IPS-18c (cell line): Measurements from ENCODE around the gene NCAPD2.
"Not testable (repeated sequence)": the region's sequence is repeated elsewhere in the genome, so short reads cannot be mapped to it uniquely, and the experiment has no call there.

Experiments
- H3K4me3 ChIP-seq: 2 replicates; pipeline ENCODE4 v1.7.0; 2013; ENCODE audit warnings: low read depth, mild to moderate bottlenecking, low read length, moderate library complexity; ENCODE audit not compliant: insufficient read depth
- H3K9me3 ChIP-seq: one replicate; pipeline ENCODE4 v1.6.1; 2013; ENCODE audit warnings: mild to moderate bottlenecking, low read length, moderate library complexity; ENCODE audit not compliant: control insufficient read depth, insufficient read depth

Gene NCAPD2

DNA sequence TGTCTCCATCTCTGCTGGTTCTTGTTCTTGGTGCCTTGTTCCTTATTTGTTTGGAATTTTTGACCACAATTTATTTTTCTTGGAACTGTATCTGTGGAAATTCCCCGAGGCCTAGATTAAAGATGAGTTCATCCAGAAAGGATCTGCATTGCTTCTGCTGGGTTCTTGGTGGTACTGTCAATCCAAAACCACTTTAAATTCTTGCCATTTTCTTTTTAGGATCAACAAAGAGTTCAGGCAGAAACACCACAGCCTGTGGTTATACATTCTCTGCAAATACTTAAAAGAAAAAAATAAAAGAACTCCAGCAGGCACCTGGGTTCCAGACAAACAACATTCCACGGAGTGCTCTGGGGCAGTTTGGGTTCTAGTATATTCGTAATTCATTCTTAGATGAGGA, 17.4 kb upstream of the NCAPD2 start:
- no peak overlapping the region for H3K4me3 ChIP-seq

DNA sequence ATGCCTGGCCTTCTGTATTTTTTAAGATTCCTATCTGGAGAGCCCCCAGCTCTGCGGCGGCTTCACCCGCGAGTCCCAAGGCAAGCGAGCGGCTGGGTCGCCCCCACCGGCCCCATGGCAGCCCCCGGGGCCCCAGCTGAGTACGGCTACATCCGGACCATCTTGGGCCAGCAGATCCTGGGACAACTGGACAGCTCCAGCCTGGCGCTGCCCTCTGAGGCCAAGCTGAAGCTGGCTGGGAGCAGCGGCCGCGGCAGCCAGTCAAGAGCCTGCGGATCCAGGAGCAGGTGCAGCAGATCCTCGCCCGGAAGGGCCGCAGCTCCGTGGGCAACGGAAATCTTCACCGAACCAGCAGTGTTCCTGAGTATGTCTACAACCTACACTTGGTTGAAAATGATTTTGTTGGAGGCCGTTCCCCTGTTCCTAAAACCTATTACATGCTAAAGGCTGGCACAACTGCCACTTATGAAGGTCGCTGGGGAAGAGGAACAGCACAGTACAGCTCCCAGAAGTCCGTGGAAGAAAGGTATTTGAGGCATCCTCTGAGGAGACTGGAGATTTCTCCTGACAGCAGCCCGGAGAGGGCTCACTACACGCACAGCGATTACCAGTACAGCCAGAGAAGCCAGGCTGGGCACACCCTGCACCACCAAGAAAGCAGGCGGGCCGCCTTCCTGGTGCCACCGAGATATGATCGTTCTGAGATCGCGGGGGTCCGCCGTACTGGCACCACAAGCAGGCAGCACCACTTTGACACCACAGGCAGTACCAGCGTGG, 16.1 kb upstream of the NCAPD2 start:
- not testable (repeated sequence) for H3K4me3 ChIP-seq, H3K9me3 ChIP-seq

More for the DNA sequence above, 17.4 kb upstream of the NCAPD2 start:
- peaks cover 2% of the 10 kb centered on the region for H3K9me3 ChIP-seq

GRCh38 chr12:6478416-6478815, 15.5 kb upstream of the NCAPD2 start:
- Histone ChIP-seq H3K4me3 (no peak overlapping the region), H3K9me3 (peaks cover 2% of the 10 kb centered on the region)

GRCh38 chr12:6488240-6488639, 5.7 kb upstream of the NCAPD2 start:
- H3K9me3 ChIP-seq: no peaks in the 10 kb centered on the region

GRCh38 chr12:6489449-6489848, 4.5 kb upstream of the NCAPD2 start:
- Histone ChIP-seq H3K4me3 (no peak overlapping the region), H3K9me3 (no peaks in the 10 kb centered on the region)

More at GRCh38 chr12:6488240-6488639, 5.7 kb upstream of the NCAPD2 start:
- no peak overlapping the region for H3K4me3 ChIP-seq

- not testable (repeated sequence) for H3K9me3 ChIP-seq, H3K4me3 ChIP-seq
Measured at GRCh38 chr12:6490673-6491072, 3.2 kb upstream of the NCAPD2 start.

DNA sequence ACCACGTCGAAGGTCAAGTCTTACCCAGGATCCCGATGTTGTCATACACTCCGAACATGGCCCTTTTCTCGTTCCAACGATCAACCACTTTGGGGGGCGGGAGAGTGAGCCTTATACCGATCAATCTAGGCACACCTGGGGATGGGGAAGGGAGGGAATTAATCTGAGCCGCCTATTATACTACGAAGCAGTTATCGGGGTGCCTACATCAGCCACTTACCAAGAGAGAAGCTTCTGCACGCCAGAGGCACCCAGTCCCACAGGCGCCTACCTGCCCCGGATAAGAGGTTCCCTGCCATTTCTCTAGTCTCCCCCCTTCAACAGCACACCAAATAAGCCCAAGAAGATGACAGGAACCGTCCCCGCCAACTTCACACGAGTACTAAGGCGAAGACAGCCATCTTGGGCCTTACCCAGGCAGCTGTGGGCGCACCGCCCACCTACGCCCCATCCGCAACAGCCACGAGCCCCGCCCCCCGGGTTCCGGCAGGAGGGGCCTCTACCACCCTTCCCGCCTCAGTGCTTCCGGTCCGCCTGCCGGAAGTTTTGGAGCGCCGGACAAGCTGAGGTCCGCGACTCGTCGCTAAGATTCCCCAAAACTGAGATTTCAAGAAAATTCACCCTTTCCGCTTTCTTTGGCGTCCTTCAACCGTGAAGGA, 935 bp upstream of the NCAPD2 start, which contains the start of gene MRPL51:
Gene MRPL51 (minus strand): TSS at position 425 of the 659 bp plus-strand sequence. CDS start 126 bp downstream, at position 299.
- peak within 1 kb of the TSS; percentile 98 for H3K4me3 ChIP-seq
- no peaks in the 10 kb centered on the region for H3K9me3 ChIP-seq

DNA sequence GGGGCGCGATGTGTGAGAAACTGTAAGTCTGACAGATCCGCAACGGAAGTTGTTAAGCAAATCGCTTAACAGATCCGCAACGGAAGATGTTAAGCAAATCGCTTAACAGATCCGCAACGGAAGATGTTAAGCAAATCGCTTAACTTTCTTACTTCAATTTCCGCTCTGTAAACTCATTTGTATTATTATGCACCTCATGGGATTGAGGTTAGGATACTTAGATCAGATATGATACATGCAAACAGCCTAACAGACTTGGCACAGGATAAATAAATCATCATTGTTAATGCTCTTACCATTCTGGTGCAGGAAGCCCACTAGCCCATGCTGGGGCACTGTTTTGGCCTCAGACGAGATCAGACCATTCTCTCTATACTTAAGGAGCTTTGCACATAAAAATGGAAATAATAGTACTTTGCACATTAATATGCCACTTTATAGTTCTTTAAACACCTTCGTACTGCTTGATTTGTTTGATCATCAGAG, 399 bp downstream of the NCAPD2 start:
- H3K4me3 ChIP-seq: peak overlapping the region; percentile 98
- no peaks in the 10 kb centered on the region for H3K9me3 ChIP-seq

DNA sequence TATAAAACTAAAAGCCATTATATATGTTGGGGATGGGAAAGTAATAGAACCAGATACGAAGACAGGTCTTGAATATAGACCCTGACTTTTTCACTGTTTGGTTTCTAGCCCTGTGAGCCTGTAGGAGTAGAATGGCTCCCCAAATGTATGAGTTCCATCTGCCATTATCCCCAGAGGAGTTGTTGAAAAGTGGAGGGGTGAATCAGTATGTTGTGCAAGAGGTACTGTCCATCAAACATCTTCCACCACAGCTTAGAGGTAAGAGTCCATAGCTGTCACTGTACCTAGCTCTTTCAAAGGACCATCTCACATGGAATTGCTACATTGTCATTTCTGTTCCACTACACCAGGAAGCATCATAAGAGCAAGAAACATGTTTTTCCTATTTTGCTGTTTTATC, 1.1 kb downstream of the NCAPD2 start:
- Histone ChIP-seq H3K4me3 (peak overlapping the region; percentile 98; the same call in 1 of the 2 replicates), H3K9me3 (no peaks in the 10 kb centered on the region)

GRCh38 chr12:6497291-6497690, 3.4 kb downstream of the NCAPD2 start:
- H3K9me3 ChIP-seq, H3K4me3 ChIP-seq: not testable (repeated sequence)

DNA sequence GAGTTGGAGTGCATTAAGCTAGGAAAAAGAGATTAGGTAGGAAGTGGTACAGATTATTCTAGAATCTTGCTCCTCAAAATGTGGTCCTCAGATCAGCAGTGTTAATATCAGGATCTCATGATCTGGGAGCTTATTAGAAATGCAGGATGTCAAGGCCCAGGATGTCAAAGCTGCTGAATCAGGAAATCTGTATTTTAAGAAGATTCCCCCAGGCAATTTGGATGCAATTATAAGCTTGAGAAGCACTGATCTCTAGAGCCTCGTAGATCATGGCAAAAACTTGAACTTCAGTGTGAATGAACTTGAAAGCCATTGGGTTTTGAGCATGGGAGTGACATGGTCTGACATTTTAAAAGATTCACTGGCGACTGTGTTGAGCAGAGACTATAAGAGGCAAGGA, 6.6 kb downstream of the NCAPD2 start:
- Histone ChIP-seq H3K4me3 (no peak overlapping the region), H3K9me3 (no peaks in the 10 kb centered on the region)

DNA sequence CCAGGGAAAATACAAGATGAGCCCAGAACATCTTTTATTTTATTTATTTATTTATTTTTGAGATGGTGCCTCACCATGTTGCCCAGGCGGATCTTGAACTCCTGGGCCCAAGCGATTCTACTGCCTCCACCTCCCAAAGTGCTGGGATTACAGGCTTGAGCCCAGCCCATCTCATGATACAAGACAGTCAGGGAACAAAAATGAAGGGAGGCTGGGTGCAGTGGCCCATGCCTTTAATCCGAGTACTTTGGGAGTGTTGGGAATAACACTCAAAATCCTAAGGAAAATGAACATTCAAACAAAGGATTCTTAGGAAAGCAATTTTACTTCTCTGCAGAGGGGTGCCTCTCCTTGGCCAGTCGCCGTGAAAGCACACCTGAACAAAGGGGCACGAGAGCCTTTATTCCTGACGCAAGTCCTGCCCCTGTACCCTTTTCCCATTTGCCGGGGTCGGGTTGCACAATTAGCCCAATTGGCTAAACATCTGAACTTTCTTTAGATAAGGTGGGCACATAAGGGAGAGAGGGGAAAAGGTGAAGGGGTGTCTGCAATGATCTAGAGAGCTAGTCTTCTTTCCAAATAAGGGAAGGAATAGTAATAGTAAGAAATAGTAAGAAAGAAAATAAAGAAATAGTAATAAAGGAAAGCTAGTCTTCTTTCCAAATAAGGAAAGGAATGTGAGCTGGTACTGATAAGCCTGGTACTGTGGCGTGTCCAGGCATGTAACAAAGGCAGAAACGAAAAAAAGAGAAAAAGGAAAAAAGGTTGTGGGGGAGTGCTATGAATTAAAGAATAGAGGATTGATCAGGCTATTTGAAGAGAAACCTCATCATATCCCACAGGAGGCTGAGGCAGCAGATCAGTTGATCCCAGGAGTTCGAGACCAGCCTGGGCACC, 13.4 kb downstream of the NCAPD2 start:
- H3K4me3 ChIP-seq: no peak overlapping the region
- H3K9me3 ChIP-seq: no peaks in the 10 kb centered on the region

GRCh38 chr12:6508087-6508486, 14.2 kb downstream of the NCAPD2 start:
- Histone ChIP-seq H3K4me3 (no peak overlapping the region), H3K9me3 (no peaks in the 10 kb centered on the region)

GRCh38 chr12:6520186-6520585, 26.3 kb downstream of the NCAPD2 start:
- Histone ChIP-seq H3K4me3 (no peak overlapping the region), H3K9me3 (peaks cover 2% of the 10 kb centered on the region)

DNA sequence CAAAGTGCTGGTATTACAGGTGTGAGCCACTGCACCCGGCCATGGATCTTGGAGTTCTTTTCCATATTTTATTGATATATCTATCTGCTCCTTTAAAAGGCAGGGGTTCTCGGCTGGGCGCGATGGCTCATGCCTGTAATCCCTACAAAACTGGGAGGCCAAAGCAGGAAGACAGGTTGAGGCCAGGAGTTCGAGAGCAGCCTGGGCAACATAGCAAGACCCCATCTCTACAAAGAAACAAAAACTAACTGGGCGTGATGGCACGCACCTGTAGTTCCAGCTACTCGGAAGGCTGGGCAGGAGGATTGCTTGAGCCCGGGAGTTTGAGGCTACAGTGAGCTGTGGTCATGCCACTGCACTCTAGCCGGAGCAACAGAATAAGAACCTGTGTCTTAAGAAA, 28.3 kb downstream of the NCAPD2 start:
- no peak overlapping the region for H3K4me3 ChIP-seq
- H3K9me3 ChIP-seq: peaks cover 2% of the 10 kb centered on the region

- no peak overlapping the region for H3K4me3 ChIP-seq
- peaks cover 2% of the 10 kb centered on the region for H3K9me3 ChIP-seq
Measured at GRCh38 chr12:6523708-6524107, 29.8 kb downstream of the NCAPD2 start.

GRCh38 chr12:6524648-6525047, 30.7 kb downstream of the NCAPD2 start:
- no peak overlapping the region for H3K4me3 ChIP-seq
- H3K9me3 ChIP-seq: peaks cover 2% of the 10 kb centered on the region
